ENCODE data around the gene TTC8. TPM values are rescaled to one million over a fixed set of nuclear protein-coding genes. Genes with fewer than 3 reads are reported as not detected.

TTC8 gene
- polyA plus RNA-seq, 3 donors = 2.3 to 3.7 (median 2.7) TPM

- Mint-ChIP-seq H3K4me1 (peaks cover 6% of the 10 kb centered on the region), H3K4me3 (no peak overlapping the region), H3K9me3 (peaks cover 0 to 25% (median 8%) of the 10 kb centered on the region in 7 donors), H3K27me3 (ENCODE audit: low read depth in 3 of 3) (peaks cover 1 to 9% (median 8%) of the 10 kb centered on the region in 3 donors), H3K27ac (no peak overlapping the region), H3K36me3 (no peaks in the 10 kb centered on the region)
- intact Hi-C loops (cut with micrococcal nuclease) = no loop called here
- Histone ChIP-seq H3K4me1 (ENCODE audit: control insufficient read depth in 1 of 2, insufficient read depth in 2 of 2, low read length in 2 of 2) (no peaks in the 10 kb centered on the region), H4K20me1 (ENCODE audit: insufficient read depth, low read length) (no peaks in the 10 kb centered on the region), H3K4me3 (replicated peaks in 1 of 3; ENCODE audit: low read depth in 2 of 3, low read length in 3 of 3) (no peak overlapping the region), H3K9me3 (replicated peaks in 1 of 2; ENCODE audit: control insufficient read depth in 1 of 2, insufficient read depth in 1 of 2, low read length in 2 of 2) (no peaks in the 10 kb centered on the region), H3K27me3 (ENCODE audit: control insufficient read depth in 2 of 2, insufficient read depth in 2 of 2, low read length in 2 of 2) (no peaks in the 10 kb centered on the region), H3K36me3 (replicated peaks in 1 of 2; ENCODE audit: control insufficient read depth in 1 of 2, insufficient read depth in 2 of 2, low read length in 2 of 2) (no peaks in the 10 kb centered on the region), H3K27ac (ENCODE audit: low read depth in 1 of 2, low read length in 2 of 2) (no peak overlapping the region), H3K79me2 (ENCODE audit: insufficient read depth, low read length) (no peaks in the 10 kb centered on the region), H3K9ac (ENCODE audit: insufficient read depth, low read length, poor library complexity, severe bottlenecking) (no peak overlapping the region), H3K4me2 (replicated peaks; ENCODE audit: extremely low read depth, low read length, poor library complexity, severe bottlenecking) (no peak overlapping the region), H2AFZ (ENCODE audit: insufficient read depth, low read depth, low read length, poor library complexity, severe bottlenecking) (no peak overlapping the region)
- DNase-seq = no peak
- TF ChIP-seq, protein P1, sequence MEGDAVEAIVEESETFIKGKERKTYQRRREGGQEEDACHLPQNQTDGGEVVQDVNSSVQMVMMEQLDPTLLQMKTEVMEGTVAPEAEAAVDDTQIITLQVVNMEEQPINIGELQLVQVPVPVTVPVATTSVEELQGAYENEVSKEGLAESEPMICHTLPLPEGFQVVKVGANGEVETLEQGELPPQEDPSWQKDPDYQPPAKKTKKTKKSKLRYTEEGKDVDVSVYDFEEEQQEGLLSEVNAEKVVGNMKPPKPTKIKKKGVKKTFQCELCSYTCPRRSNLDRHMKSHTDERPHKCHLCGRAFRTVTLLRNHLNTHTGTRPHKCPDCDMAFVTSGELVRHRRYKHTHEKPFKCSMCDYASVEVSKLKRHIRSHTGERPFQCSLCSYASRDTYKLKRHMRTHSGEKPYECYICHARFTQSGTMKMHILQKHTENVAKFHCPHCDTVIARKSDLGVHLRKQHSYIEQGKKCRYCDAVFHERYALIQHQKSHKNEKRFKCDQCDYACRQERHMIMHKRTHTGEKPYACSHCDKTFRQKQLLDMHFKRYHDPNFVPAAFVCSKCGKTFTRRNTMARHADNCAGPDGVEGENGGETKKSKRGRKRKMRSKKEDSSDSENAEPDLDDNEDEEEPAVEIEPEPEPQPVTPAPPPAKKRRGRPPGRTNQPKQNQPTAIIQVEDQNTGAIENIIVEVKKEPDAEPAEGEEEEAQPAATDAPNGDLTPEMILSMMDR (IDR thresholded peaks at IDR 0.05) = no peak
Measured at GRCh38 chr14:88808359-88808758, 16.1 kb upstream of the TTC8 start.

DNA sequence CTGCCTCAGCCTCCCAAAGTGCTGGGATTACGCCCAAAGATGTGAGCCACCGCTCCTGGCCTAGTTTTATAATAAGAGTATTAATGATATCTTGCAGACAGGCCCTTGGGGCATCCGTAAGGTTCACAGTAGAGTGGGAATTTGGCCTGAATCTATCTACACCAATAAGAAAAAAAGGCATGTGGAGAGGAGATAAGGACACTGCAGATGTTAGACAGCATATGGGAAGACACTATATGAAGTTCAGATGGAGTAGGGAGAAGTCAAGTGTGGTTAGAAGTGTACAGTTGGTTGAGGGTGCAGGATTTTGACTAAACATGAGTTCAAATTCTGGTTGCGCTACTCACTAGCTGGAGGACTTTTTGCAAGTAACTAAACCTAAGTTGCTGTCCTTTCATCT, 8.5 kb upstream of the TTC8 start:
- Histone ChIP-seq H2AFZ (ENCODE audit: insufficient read depth, low read depth, low read length, poor library complexity, severe bottlenecking) (no peak overlapping the region), H3K27me3 (ENCODE audit: control insufficient read depth in 2 of 2, insufficient read depth in 2 of 2, low read length in 2 of 2) (no peaks in the 10 kb centered on the region), H3K9me3 (replicated peaks in 1 of 2; ENCODE audit: control insufficient read depth in 1 of 2, insufficient read depth in 1 of 2, low read length in 2 of 2) (no peaks in the 10 kb centered on the region), H3K9ac (ENCODE audit: insufficient read depth, low read length, poor library complexity, severe bottlenecking) (no peak overlapping the region), H3K4me2 (replicated peaks; ENCODE audit: extremely low read depth, low read length, poor library complexity, severe bottlenecking) (no peak overlapping the region), H3K79me2 (ENCODE audit: insufficient read depth, low read length) (no peaks in the 10 kb centered on the region), H3K4me3 (replicated peaks in 1 of 3; ENCODE audit: low read depth in 2 of 3, low read length in 3 of 3) (no peak overlapping the region), H3K4me1 (ENCODE audit: control insufficient read depth in 1 of 2, insufficient read depth in 2 of 2, low read length in 2 of 2) (no peaks in the 10 kb centered on the region), H4K20me1 (ENCODE audit: insufficient read depth, low read length) (no peaks in the 10 kb centered on the region), H3K27ac (ENCODE audit: low read depth in 1 of 2, low read length in 2 of 2) (no peak overlapping the region), H3K36me3 (replicated peaks in 1 of 2; ENCODE audit: control insufficient read depth in 1 of 2, insufficient read depth in 2 of 2, low read length in 2 of 2) (no peaks in the 10 kb centered on the region)
- Mint-ChIP-seq H3K27ac (no peak overlapping the region), H3K4me3 (no peak overlapping the region), H3K9me3 (peaks cover 0 to 3% (median 0%) of the 10 kb centered on the region in 7 donors), H3K4me1 (no peaks in the 10 kb centered on the region), H3K36me3 (no peaks in the 10 kb centered on the region), H3K27me3 (ENCODE audit: low read depth in 3 of 3) (peaks cover 6 to 20% (median 7%) of the 10 kb centered on the region in 3 donors)
- TF ChIP-seq, protein P1 (IDR thresholded peaks at IDR 0.05) = no peak
- DNase-seq = no peak
- intact Hi-C loops (cut with micrococcal nuclease) = no loop called here
- WGBS (ENCODE audit: insufficient coverage) = 94% methylated on average over 3 of the region's 4 CpGs

Measured in CD14-positive monocyte (primary cell).